MCF 10A (cell line): ENCODE measurements around the gene PDGFC. TPM values are rescaled to one million over a fixed set of nuclear protein-coding genes. Genes with fewer than 3 reads are reported as not detected.
A peak's percentile ranks its signal among the peaks of the same experiment; 100 is the strongest.
"Not testable (repeated sequence)": the region's sequence is repeated elsewhere in the genome, so short reads cannot be mapped to it uniquely, and the experiment has no call there.

ENCODE experiments used
- BruUV-seq: library from RNA; stranded (reverse); fragments of 400-500 nt; replicated peaks from 2 replicates; lab custom pipeline; 2021; lab: Mats Ljungman, UMichigan
- CTCF ChIA-PET: fragments of 300-600 bp; sonication (Branson Sonifier 250); formaldehyde crosslinking; extraction: SDS; loops from one replicate; lab custom pipeline; 2021; ENCODE audit warnings: antibody characterized with exemption, inconsistent platforms; lab: Yijun Ruan, JAX
- POLR2A ChIA-PET: fragments of 300-600, 350-650 bp; sonication (Branson Sonifier 250); formaldehyde crosslinking; extraction: SDS; loops from one replicate; lab custom pipeline; 2020; ENCODE audit warnings: antibody characterized with exemption, inconsistent platforms; lab: Yijun Ruan, JAX
- DNase-seq: peaks from one replicate; pipeline ENCODE4 v3.0.0-alpha.2; 2018; ENCODE audit not compliant: unreplicated experiment
- H3K27ac Mint-ChIP-seq: one replicate; pipeline ENCODE4 v1.8.0; 2022; ENCODE audit warnings: mild to moderate bottlenecking, low read depth, mixed read lengths; ENCODE audit not compliant: unreplicated experiment
- H3K27me3 Mint-ChIP-seq: one replicate; pipeline ENCODE4 v1.8.0; 2022; ENCODE audit warnings: mixed read lengths; ENCODE audit not compliant: insufficient read depth, unreplicated experiment
- H3K36me3 Mint-ChIP-seq: one replicate; pipeline ENCODE4 v1.8.0; 2022; ENCODE audit warnings: mild to moderate bottlenecking, moderate library complexity, mixed read lengths; ENCODE audit not compliant: insufficient read depth, unreplicated experiment
- H3K4me1 Mint-ChIP-seq: one replicate; pipeline ENCODE4 v1.8.0; 2022; ENCODE audit warnings: mixed read lengths; ENCODE audit not compliant: insufficient read depth, unreplicated experiment
- H3K4me3 Mint-ChIP-seq: one replicate; pipeline ENCODE4 v1.8.0; 2022; ENCODE audit warnings: mild to moderate bottlenecking, moderate library complexity, mixed read lengths; ENCODE audit not compliant: unreplicated experiment
- H3K9me3 Mint-ChIP-seq: one replicate; pipeline ENCODE4 v1.8.0; 2022; ENCODE audit warnings: mixed read lengths; ENCODE audit not compliant: unreplicated experiment
- CTCF ChIP-seq: fragments of 200-600 bp; IDR thresholded peaks from one replicate; pipeline ENCODE4 v1.8.0; 2022; ENCODE audit warnings: antibody characterized with exemption, mild to moderate bottlenecking; ENCODE audit not compliant: unreplicated experiment
- intact Hi-C: fragments of 100-400 bp; cut with micrococcal nuclease; formaldehyde crosslinking; loops from 2 replicates; pipeline ENCODE4 v1.14.1; 2022
- total RNA-seq: library from RNA; stranded (reverse); gene quantifications from 2 replicates; pipeline ENCODE4 v1.2.3, GENCODE V29; 2022

Gene PDGFC
- total RNA-seq, 1 experiment from 2014 or later = 74.8 TPM

- no peak for TF ChIP-seq CTCF
- DNase-seq = no peak
- POLR2A ChIA-PET = interaction anchor here (0.7 to 1.5 kb wide), 7 partner anchors 12 to 1608 kb away, joined by 3 to 10 read pairs (median 4); no protein-coding TSS in a partner anchor
- Mint-ChIP-seq H3K36me3 (peaks cover 19% of the 10 kb centered on the region), H3K4me3 (no peak overlapping the region), H3K9me3 (peaks cover 7% of the 10 kb centered on the region), H3K4me1 (peaks cover 32% of the 10 kb centered on the region), H3K27me3 (no peaks in the 10 kb centered on the region), H3K27ac (peak overlapping the region; percentile 90)
- intact Hi-C loops = loop anchor here (1.0 kb wide), 1 partner anchor 160 kb away; no protein-coding TSS in a partner anchor
- CTCF ChIA-PET = interaction anchor here (0.6 to 0.7 kb wide), 2 partner anchors 9 to 10 kb away, joined by 3 to 6 read pairs; no protein-coding TSS in a partner anchor
- TSS peak; percentile 32 for BruUV-seq
Observed at GRCh38 chr4:156934259-156934635, 37.4 kb downstream of the PDGFC start.

- peak overlapping the region; percentile 13 for H3K4me3 Mint-ChIP-seq
- CTCF ChIA-PET = interaction anchor here (0.6 to 0.7 kb wide), 2 partner anchors 9 to 10 kb away, joined by 3 to 6 read pairs; no protein-coding TSS in a partner anchor
- POLR2A ChIA-PET = interaction anchor here (0.7 to 1.5 kb wide), 8 partner anchors 12 to 1608 kb away, joined by 3 to 10 read pairs (median 4); no protein-coding TSS in a partner anchor
- peaks cover 19% of the 10 kb centered on the region for H3K36me3 Mint-ChIP-seq
- peak; percentile 80 for DNase-seq
- H3K9me3 Mint-ChIP-seq = peaks cover 7% of the 10 kb centered on the region
- BruUV-seq = no TSS peak
- intact Hi-C loops = loop anchor here (1.0 kb wide), 1 partner anchor 159 kb away; no protein-coding TSS in a partner anchor
- peaks cover 37% of the 10 kb centered on the region for H3K4me1 Mint-ChIP-seq
- H3K27me3 Mint-ChIP-seq = no peaks in the 10 kb centered on the region
- no peak for TF ChIP-seq CTCF
- H3K27ac Mint-ChIP-seq = peak overlapping the region; percentile 90
Observed at GRCh38 chr4:156933633-156934258, 37.9 kb downstream of the PDGFC start.

GRCh38 chr4:156932360-156932759 is 39.2 kb downstream of the PDGFC start:
- H3K27ac Mint-ChIP-seq, BruUV-seq, H3K27me3 Mint-ChIP-seq, H3K4me3 Mint-ChIP-seq, H3K9me3 Mint-ChIP-seq, DNase-seq, intact Hi-C loops: not testable (repeated sequence)
- ChIA-PET CTCF (interaction anchor here (1.4 kb wide), 1 partner anchor 34 kb away, joined by 4 read pairs; no protein-coding TSS in a partner anchor), POLR2A (interaction anchor here (0.6 to 2.2 kb wide), 8 partner anchors 36 to 247 kb away, joined by 3 to 9 read pairs (median 4); no protein-coding TSS in a partner anchor)
- Mint-ChIP-seq H3K36me3 (peaks cover 19% of the 10 kb centered on the region), H3K4me1 (peaks cover 40% of the 10 kb centered on the region)

GRCh38 chr4:156931267-156931666 is 40.3 kb downstream of the PDGFC start:
- ChIA-PET CTCF (interaction anchor here (0.6 to 1.4 kb wide), 4 partner anchors 15 to 41 kb away, joined by 3 to 4 read pairs (median 4); no protein-coding TSS in a partner anchor), POLR2A (interaction anchor here (0.6 to 2.9 kb wide), 23 partner anchors 9 to 359 kb away, joined by 3 to 15 read pairs (median 4); no protein-coding TSS in a partner anchor)
- Mint-ChIP-seq H3K4me1 (peaks cover 35% of the 10 kb centered on the region), H3K27ac (peak overlapping the region; percentile 86), H3K9me3 (peaks cover 7% of the 10 kb centered on the region), H3K27me3 (no peaks in the 10 kb centered on the region), H3K4me3 (no peak overlapping the region), H3K36me3 (peaks cover 16% of the 10 kb centered on the region)
- intact Hi-C loops = loop anchor here (1.0 kb wide), 4 partner anchors 18 to 455 kb away; no protein-coding TSS in a partner anchor
- TF ChIP-seq CTCF = no peak
- no TSS peak for BruUV-seq
- DNase-seq = peak; percentile 95
